GM13977 (cell line): ENCODE measurements around the gene SRP68.

ENCODE experiments used
- DNase-seq: peaks from one replicate; pipeline ENCODE4 v3.0.0; 2012; ENCODE audit warnings: low spot score
- in situ Hi-C: fragments of 300-500 bp; cut with MboI; formaldehyde crosslinking; loops from one replicate; pipeline ENCODE4 v1.12.0; 2022; ENCODE audit warnings: low sequenced_read_pairs, low pct_unique_long_range_greater_than_20kb, mixed read lengths, inconsistent platforms; ENCODE audit not compliant: unreplicated experiment
- TF ChIP-seq, protein P1 (sequence below): IDR thresholded peaks from 2 replicates; pipeline ENCODE4 v1.5.1; 2012; ENCODE audit warnings: mild to moderate bottlenecking, control low read depth; ENCODE audit not compliant: insufficient read depth; ENCODE audit errors: extremely low read depth, missing control alignments

SRP68 gene

DNA sequence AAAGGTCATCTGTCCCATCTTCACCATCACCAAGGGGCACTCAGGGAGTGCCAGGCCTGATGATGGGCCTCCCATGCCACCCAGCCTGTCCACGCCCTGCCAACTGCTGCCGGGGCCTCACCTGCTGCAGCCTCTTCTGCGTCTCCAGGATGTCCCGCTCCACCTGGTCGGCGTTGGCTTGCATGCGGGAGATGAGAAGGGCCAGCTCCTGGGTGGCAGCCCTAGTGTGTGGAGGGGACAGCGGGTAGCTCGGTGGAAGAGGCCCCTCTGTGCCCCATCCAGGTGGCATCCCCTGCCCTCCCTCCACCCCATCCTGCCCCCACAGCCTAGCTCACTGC, 48.4 kb downstream of the SRP68 start:
- no peak for DNase-seq
- in situ Hi-C loops = no loop called here
- TF ChIP-seq, protein P1, sequence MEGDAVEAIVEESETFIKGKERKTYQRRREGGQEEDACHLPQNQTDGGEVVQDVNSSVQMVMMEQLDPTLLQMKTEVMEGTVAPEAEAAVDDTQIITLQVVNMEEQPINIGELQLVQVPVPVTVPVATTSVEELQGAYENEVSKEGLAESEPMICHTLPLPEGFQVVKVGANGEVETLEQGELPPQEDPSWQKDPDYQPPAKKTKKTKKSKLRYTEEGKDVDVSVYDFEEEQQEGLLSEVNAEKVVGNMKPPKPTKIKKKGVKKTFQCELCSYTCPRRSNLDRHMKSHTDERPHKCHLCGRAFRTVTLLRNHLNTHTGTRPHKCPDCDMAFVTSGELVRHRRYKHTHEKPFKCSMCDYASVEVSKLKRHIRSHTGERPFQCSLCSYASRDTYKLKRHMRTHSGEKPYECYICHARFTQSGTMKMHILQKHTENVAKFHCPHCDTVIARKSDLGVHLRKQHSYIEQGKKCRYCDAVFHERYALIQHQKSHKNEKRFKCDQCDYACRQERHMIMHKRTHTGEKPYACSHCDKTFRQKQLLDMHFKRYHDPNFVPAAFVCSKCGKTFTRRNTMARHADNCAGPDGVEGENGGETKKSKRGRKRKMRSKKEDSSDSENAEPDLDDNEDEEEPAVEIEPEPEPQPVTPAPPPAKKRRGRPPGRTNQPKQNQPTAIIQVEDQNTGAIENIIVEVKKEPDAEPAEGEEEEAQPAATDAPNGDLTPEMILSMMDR = no peak

DNA sequence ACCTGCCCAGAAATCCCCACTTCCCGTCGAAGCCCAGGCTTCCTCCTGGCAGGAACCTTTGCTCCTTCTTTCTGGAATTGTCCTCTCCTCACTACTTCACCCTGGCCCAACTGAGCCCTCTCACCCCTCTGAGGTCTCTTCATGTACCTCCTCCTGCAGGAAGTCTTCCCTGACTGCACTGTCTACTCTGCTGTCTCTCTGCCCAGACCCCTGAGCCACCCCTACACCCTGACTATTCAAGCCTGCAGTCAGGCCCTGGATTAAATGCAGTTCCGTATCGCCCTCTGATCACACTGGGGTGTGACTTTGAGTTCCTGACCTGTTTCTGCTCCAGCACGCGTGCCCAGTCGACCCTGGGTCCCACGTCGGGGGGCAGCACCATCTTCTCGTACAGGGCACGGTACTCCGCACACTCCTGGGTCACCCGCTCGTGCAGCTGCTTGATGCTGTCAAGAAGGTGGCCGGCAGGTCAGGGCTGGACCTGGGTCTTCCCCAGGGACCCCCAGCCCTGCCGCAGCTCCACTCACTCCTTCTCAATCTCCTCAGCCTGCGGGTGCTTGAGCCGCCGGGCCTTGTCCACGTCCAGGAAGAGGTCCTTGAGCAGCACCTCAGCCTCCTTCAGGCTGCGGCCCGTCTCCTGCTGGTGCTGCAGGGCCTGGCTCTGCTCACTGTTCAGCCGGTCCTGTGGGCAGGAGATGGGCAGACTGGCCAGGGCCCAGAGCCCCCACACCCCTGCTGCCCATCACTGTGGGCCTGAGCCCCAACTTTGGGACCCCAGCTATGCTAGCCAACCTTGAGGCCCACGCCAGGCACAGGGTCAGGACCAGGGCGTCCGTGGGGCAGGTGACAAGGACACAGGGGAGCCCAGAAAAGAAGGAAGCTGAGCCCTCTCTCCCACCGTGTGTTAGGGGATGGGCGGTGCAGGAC, 49.1 kb downstream of the SRP68 start:
- no peak for DNase-seq
- TF ChIP-seq, protein P1 = no peak
- in situ Hi-C loops = no loop called here

DNA sequence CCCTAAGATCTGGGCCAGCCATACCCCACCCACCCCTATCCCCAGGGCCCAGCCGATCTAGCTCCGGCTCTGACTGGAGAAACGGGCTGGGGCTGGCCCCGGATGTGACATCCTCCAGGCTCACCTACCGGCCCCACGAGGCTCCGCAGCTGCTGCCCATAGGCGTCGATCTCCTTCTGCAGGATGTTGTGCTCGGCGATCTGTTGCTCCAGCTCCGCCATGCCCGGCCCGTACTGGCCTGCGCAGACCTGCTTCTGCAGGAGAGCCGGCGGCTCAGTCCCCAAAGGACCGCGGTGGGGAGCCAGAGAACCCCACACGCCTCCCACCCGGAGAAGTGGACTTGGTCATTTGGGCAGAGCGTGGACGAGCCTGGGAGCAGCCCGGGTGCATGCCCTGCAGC, 50.0 kb downstream of the SRP68 start:
- TF ChIP-seq, protein P1 = no peak
- in situ Hi-C loops = no loop called here
- DNase-seq = no peak

DNA sequence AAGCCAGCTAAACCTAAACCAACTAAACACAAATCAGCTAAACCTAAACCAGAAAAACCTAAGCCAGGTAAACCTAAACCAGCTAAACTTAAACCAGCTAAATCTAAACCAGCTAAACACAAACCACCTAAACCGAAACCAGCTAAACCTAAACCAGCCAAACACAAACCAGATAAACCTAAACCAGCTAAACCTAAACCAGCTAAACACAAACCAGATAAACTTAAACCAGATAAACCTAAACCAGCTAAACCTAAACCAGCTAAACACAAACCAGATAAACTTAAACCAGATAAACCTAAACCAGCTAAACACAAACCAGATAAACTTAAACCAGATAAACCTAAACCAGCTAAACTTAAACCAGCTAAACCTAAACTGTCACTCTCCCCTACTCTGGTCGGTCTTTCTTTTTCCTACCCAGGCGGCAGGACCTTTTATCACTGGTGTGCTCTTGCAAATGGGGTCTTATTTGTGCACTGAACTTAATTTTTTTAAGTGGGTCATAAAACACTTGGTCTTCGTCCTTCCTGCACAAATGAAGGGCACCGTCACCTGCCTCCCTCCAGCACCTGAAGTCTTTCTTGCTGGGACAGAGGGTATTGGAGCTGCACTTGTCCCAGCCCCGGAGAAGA, 52.4 kb downstream of the SRP68 start:
- TF ChIP-seq, protein P1 = no peak
- DNase-seq = no peak
- in situ Hi-C loops = loop anchor here (10.0 kb wide), 1 partner anchor 275 kb away; no protein-coding TSS in a partner anchor

DNA sequence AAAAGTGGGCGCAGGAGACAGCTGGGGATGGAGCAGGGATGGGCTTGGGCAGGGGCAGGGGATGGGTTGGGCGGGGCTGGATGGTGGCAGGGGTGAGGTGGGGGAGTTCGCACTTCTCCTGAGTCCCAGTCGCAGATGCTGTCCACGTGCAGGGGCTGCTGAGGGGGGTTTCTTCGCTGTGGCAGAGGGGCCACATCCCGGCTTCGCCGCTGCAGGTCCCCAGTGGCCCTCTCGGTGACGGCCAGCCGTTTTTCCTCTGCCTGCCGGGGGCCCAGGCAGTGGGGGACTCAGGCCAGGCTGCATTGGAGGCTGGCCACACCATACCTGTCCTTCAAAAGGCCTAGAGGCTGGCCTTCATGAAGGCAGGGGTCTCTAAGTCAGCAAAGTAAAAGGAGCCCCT, 53.5 kb downstream of the SRP68 start:
- in situ Hi-C loops = loop anchor here (10.0 kb wide), 1 partner anchor 276 kb away; no protein-coding TSS in a partner anchor
- TF ChIP-seq, protein P1 = no peak
- DNase-seq = no peak

DNA sequence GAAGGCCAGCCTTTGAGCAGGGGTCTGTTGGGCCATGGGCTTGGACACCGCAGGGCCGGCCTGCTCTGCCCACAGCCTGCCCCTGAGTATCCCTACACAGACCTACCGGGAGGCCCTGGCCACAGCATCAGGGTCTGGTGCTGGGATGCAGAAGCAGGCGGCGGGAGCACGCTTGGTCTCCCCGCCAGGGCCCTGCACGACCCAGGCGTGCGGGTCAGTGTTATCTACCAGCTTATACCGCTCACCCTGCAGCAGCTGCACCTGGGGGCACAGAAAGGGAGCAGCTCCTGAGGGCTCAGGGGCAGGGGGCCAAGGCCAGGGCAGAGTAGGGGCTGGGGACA, 54.0 kb downstream of the SRP68 start:
- no peak for DNase-seq
- in situ Hi-C loops = loop anchor here (10.0 kb wide), 1 partner anchor 276 kb away; no protein-coding TSS in a partner anchor
- TF ChIP-seq, protein P1 = no peak
